ENCODE measurements around the gene GRAP2.

GRCh38 chr22:39967996-39968972, 67.4 kb downstream of the GRAP2 start:
- TF ChIP-seq CTCF (IDR thresholded peaks at IDR 0.05; ENCODE audit: extremely low read depth in 1 of 2, insufficient read depth in 1 of 2, low read depth in 1 of 2, low read length in 2 of 2), result no peak
- no peak for TF ChIP-seq POLR2AphosphoS5 (IDR thresholded peaks at IDR 0.05; ENCODE audit: insufficient read depth, low read depth, low read length)
- TF ChIP-seq POLR2A (IDR thresholded peaks at IDR 0.05; ENCODE audit: low read depth, low read length), result no peak

Data from endothelial cell of umbilical vein (primary cell).